LNCAP (cell line): Measurements from ENCODE around the gene EDC4.

Source experiments
- CTCF ChIP-seq: fragments of 450-650 bp; IDR thresholded peaks from 2 replicates; pipeline ENCODE4 v1.5.1; 2017; ENCODE audit warnings: mild to moderate bottlenecking

EDC4 gene

GRCh38 chr16:67868290-67868689 is 4.6 kb upstream of the EDC4 start:
- no peak for TF ChIP-seq CTCF

- no peak for TF ChIP-seq CTCF
These were observed 3.2 kb upstream of the EDC4 start for GRCh38 chr16:67869653-67870052.

DNA sequence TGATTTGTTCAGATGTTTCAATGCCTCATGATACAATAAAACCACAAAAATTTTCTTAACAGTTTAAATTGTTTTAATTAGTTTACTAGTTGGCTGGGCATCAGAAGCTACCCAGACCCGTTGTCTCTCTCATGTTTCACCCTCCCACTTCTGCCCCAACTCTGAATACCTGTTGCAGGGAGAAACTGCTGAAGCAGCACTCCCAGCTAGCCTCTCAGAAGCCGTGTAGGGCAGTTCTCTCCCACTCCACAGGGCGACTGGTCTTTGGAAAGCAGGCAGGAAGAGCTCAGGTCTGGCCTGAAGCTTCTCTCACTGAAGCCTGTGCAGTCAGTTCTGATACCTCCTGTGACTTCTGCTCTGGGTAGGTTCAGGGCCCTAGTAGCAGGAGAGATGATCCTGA is 1.6 kb upstream of the EDC4 start:
- TF ChIP-seq CTCF = no peak

DNA sequence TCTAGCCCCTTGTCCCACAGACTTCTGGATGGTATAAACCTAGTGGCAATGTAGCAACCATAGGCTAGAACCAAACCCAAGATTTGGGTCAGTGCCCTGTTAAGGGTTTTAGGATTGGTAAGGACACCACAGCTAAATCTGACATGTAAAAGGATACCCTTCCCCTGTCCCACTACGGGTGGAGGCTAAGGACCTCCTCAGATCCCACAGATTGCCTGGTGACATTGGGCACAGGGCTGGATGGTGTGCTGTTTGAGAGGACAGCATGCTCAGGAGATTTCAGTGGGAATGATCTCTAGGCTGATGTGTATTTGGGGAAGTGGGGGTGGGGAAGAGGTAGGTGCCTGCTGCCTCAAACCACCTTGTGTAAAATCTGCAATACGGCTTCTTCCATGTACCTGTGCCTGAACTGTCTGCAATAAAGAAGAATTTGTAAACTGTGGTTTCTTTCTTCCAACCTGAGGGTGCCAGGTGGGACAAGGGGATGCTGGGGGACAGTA is 671 bp upstream of the EDC4 start:
- TF ChIP-seq CTCF = no peak

- no peak for TF ChIP-seq CTCF
These were observed 851 bp downstream of the EDC4 start for GRCh38 chr16:67873435-67874370.

GRCh38 chr16:67874372-67874771 is 1.5 kb downstream of the EDC4 start:
- no peak for TF ChIP-seq CTCF

DNA sequence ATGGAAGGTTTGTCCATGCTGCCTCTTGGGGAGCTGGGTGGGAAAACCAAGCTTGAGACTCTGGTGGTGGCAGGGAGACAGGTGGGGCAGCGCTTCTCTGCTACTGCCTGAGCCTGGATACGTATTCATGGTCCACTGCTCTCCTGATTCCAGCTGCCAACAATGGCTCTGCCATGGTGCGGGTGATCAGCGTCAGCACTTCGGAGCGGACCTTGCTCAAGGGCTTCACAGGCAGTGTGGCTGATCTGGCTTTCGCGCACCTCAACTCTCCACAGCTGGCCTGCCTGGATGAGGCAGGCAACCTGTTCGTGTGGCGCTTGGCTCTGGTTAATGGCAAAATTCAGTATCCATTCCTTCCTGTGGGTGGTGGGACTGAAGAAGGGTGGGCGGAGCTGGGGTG is 4.2 kb downstream of the EDC4 start:
- TF ChIP-seq CTCF = no peak
